Measurements from ENCODE around the gene PHACTR1. TPM values are rescaled to one million over a fixed set of nuclear protein-coding genes. Genes with fewer than 3 reads are reported as not detected.

Gene PHACTR1
- total and polyA plus RNA-seq, 9 of the 15 experiments (the other 6 are each of a cell fraction or from before 2014, with no cell fraction given): 11.5 to 32.6 (median 22.0) TPM

GRCh38 chr6:13287104-13287503, 570.5 kb downstream of the PHACTR1 start:
- Histone ChIP-seq H3K9me1 (ENCODE audit: control insufficient read depth, insufficient read depth, low read length) (no peaks in the 10 kb centered on the region), H3K79me2 (ENCODE audit: control insufficient read depth, insufficient read depth, low read length) (no peaks in the 10 kb centered on the region), H3K36me3 (ENCODE audit: control insufficient read depth, insufficient read depth, low read length) (peaks cover 67% of the 10 kb centered on the region), H3K4me2 (ENCODE audit: insufficient read depth, low read length) (no peak overlapping the region), H3K4me3 (no peak overlapping the region), H3K9ac (ENCODE audit: insufficient read depth in 1 of 2, low read depth in 2 of 2, low read length in 2 of 2) (no peak overlapping the region), H3K27ac (ENCODE audit: extremely low read depth, low read depth, low read length) (no peak overlapping the region), H3K27me3 (ENCODE audit: control insufficient read depth in 2 of 2, insufficient read depth in 2 of 2, low read length in 2 of 2) (no peaks in the 10 kb centered on the region), H3K4me1 (replicated peaks in 1 of 2; ENCODE audit: control insufficient read depth in 2 of 2, insufficient read depth in 2 of 2, low read length in 2 of 2) (peaks cover 7 to 14% of the 10 kb centered on the region in 2 experiments; a peak in 4 of 5 replicates), H2AFZ (ENCODE audit: low read depth, low read length) (no peak overlapping the region), H4K20me1 (replicated peaks; ENCODE audit: control insufficient read depth, insufficient read depth, low read length) (no peaks in the 10 kb centered on the region), H3K9me3 (replicated peaks; ENCODE audit: control insufficient read depth, insufficient read depth, low read depth, low read length) (peaks cover 11% of the 10 kb centered on the region)
- TF ChIP-seq E2F5 (CRISPR knock-in tag; IDR thresholded peaks at IDR 0.05) (no peak), ZBTB33 (CRISPR knock-in tag; IDR thresholded peaks at IDR 0.05) (peak; percentile 84), ILF3 (IDR thresholded peaks at IDR 0.05; ENCODE audit: borderline replicate concordance) (no peak), KDM4B (IDR thresholded peaks at IDR 0.05; ENCODE audit: borderline replicate concordance in 2 of 2, low read depth in 1 of 2) (no peak), HMG20A (CRISPR knock-in tag; conservative IDR thresholded peaks at IDR 0.05) (no peak), TRIM28 (IDR thresholded peaks at IDR 0.05) (0 out of 2 replicates have a peak, but pooled peaks have one; percentile 51), ZNF174 (CRISPR knock-in tag; IDR thresholded peaks at IDR 0.05) (no peak), CBX3 (IDR thresholded peaks at IDR 0.05; ENCODE audit: borderline replicate concordance in 1 of 2, low read length in 2 of 2) (peak in 1 of 2 experiments; percentile 86; a peak in 1 of 3 replicates), SIN3B (IDR thresholded peaks at IDR 0.05; ENCODE audit: low read depth) (no peak), FOS (IDR thresholded peaks at IDR 0.05; ENCODE audit: extremely low read depth, insufficient read length) (no peak), E2F4 (CRISPR knock-in tag; IDR thresholded peaks at IDR 0.05; ENCODE audit: low read depth) (no peak), GMEB1 (CRISPR knock-in tag; IDR thresholded peaks at IDR 0.05) (no peak)
- no TSS peak for BruUV-seq (replicated peaks)
- no peak for FAIRE-seq
- CTCF ChIA-PET (ENCODE audit: low intra/inter-chr PET ratio): no interaction called here
- WGBS (ENCODE audit: insufficient coverage, low coverage, missing lambda C conversion rate): 97% methylated on average over 7 of the region's 7 CpGs
- POLR2A ChIA-PET: interaction anchor here (1.2 to 2.1 kb wide), 3 partner anchors 9 to 16 kb away, joined by 3 to 7 read pairs (median 6); no protein-coding TSS in a partner anchor
- ATAC-seq: no peak
- DNase-seq (ENCODE audit: extremely low read depth in 1 of 4, low spot score in 3 of 4): peak in 1 of 4 experiments; percentile 20
- intact Hi-C loops (cut with micrococcal nuclease) (loop anchor here (5.0 kb wide), 1 partner anchor 75 kb away; no protein-coding TSS in a partner anchor), in situ Hi-C loops (cut with MboI) (no loop called here)
